HEK293 (cell line): ENCODE results near the gene TTC23.

Experiments used
- CTCF ChIA-PET: fragments of 350-600 bp; formaldehyde crosslinking; extraction: SDS; loops from one replicate; lab custom pipeline; 2021; ENCODE audit warnings: antibody characterized with exemption; lab: Yijun Ruan, JAX
- POLR2A ChIA-PET: fragments of 300-600 bp; formaldehyde crosslinking; extraction: SDS; loops from one replicate; lab custom pipeline; 2020; ENCODE audit warnings: antibody characterized with exemption, inconsistent platforms; lab: Yijun Ruan, JAX
- H3K27ac ChIP-seq: fragments of 200-500 bp; sonication (Bioruptor generic); 2 replicates; pipeline ENCODE4 v1.5.1; 2014; ENCODE audit warnings: low read depth, low read length, control low read depth, inconsistent platforms; ENCODE audit errors: extremely low read depth
- H3K36me3 ChIP-seq, 2 experiments: fragments of 200-500 bp in 1 of 2; sonication (Bioruptor generic) in 1 of 2; 1 replicate in 1 of 2; 2 replicates in 1 of 2; pipeline ENCODE4 v1.5.1; 2014 to 2017; ENCODE audit warnings: inconsistent platforms in 2 of 2, low read length in 2 of 2; ENCODE audit not compliant: control insufficient read depth in 2 of 2, insufficient read depth in 1 of 2
- H3K4me1 ChIP-seq: fragments of 200-500 bp; sonication (Bioruptor generic); 2 replicates; pipeline ENCODE4 v1.5.1; 2014; ENCODE audit warnings: mild to moderate bottlenecking, low read length, inconsistent platforms; ENCODE audit not compliant: control insufficient read depth, insufficient read depth
- H3K4me3 ChIP-seq: 2 replicates; pipeline ENCODE4 v1.5.1; 2011; ENCODE audit warnings: low read depth, mild to moderate bottlenecking, control low read depth, low read length, moderate library complexity
- H3K9me3 ChIP-seq: fragments of 200-500 bp; sonication (Bioruptor generic); 2 replicates; pipeline ENCODE4 v1.5.1; 2014; ENCODE audit warnings: low read depth, low read length, inconsistent platforms; ENCODE audit not compliant: control insufficient read depth, insufficient read depth
- BCL11A ChIP-seq: fragments of 450-650 bp; formaldehyde crosslinking; IDR thresholded peaks from 2 replicates; pipeline ENCODE4 v1.5.1; 2016; ENCODE audit warnings: low read depth, missing biosample characterization, missing genetic modification characterization
- INSM2 ChIP-seq: fragments of 450-650 bp; formaldehyde crosslinking; IDR thresholded peaks from 2 replicates; pipeline ENCODE4 v1.5.1; 2016; ENCODE audit warnings: missing biosample characterization, missing genetic modification characterization
- OVOL3 ChIP-seq: fragments of 450-650 bp; formaldehyde crosslinking; IDR thresholded peaks from 2 replicates; pipeline ENCODE4 v1.5.1; 2016; ENCODE audit warnings: missing biosample characterization, missing genetic modification characterization
- REPIN1 ChIP-seq: fragments of 450-650 bp; formaldehyde crosslinking; IDR thresholded peaks from 2 replicates; pipeline ENCODE4 v1.5.1; 2017; ENCODE audit warnings: missing biosample characterization, missing genetic modification characterization, low read depth
- TCF7L2 ChIP-seq: IDR thresholded peaks from 2 replicates; pipeline ENCODE4 v1.6.1; 2011; ENCODE audit warnings: low read depth, mild to moderate bottlenecking, inconsistent platforms, low read length, moderate library complexity, borderline replicate concordance
- ZBTB6 ChIP-seq: fragments of 450-650 bp; formaldehyde crosslinking; IDR thresholded peaks from 2 replicates; pipeline ENCODE4 v1.5.1; 2017; ENCODE audit warnings: missing biosample characterization, missing genetic modification characterization
- ZEB2 ChIP-seq: fragments of 450-650 bp; formaldehyde crosslinking; IDR thresholded peaks from 2 replicates; pipeline ENCODE4 v1.5.1; 2016; ENCODE audit warnings: missing biosample characterization, missing genetic modification characterization
- ZFP69B ChIP-seq: fragments of 450-650 bp; formaldehyde crosslinking; IDR thresholded peaks from 2 replicates; pipeline ENCODE4 v1.5.1; 2016; ENCODE audit warnings: missing biosample characterization, missing genetic modification characterization
- ZNF121 ChIP-seq: fragments of 450-650 bp; formaldehyde crosslinking; IDR thresholded peaks from 2 replicates; pipeline ENCODE4 v1.5.1; 2016; ENCODE audit warnings: missing biosample characterization, missing genetic modification characterization
- ZNF16 ChIP-seq: fragments of 450-650 bp; formaldehyde crosslinking; IDR thresholded peaks from 2 replicates; pipeline ENCODE4 v1.5.1; 2016; ENCODE audit warnings: low read depth, missing biosample characterization, missing genetic modification characterization
- ZNF19 ChIP-seq: fragments of 450-650 bp; formaldehyde crosslinking; IDR thresholded peaks from 2 replicates; pipeline ENCODE4; 2016; ENCODE audit warnings: missing biosample characterization, missing genetic modification characterization, low read depth
- ZNF211 ChIP-seq: fragments of 450-650 bp; formaldehyde crosslinking; IDR thresholded peaks from 2 replicates; pipeline ENCODE4 v1.5.1; 2016; ENCODE audit warnings: low read depth, missing biosample characterization, missing genetic modification characterization
- ZNF223 ChIP-seq: fragments of 450-650 bp; formaldehyde crosslinking; IDR thresholded peaks from 2 replicates; pipeline ENCODE4 v1.5.1; 2016; ENCODE audit warnings: missing biosample characterization, missing genetic modification characterization
- ZNF266 ChIP-seq: fragments of 450-650 bp; formaldehyde crosslinking; IDR thresholded peaks from 2 replicates; pipeline ENCODE4 v1.5.1; 2016; ENCODE audit warnings: missing biosample characterization, missing genetic modification characterization, low read depth
- ZNF341 ChIP-seq: fragments of 450-650 bp; formaldehyde crosslinking; IDR thresholded peaks from 2 replicates; pipeline ENCODE4; 2016; ENCODE audit warnings: low read depth, missing biosample characterization, missing genetic modification characterization
- ZNF433 ChIP-seq: fragments of 450-650 bp; formaldehyde crosslinking; IDR thresholded peaks from 2 replicates; pipeline ENCODE4 v1.5.1; 2016; ENCODE audit warnings: missing biosample characterization, missing genetic modification characterization, low read depth
- ZNF510 ChIP-seq: fragments of 450-650 bp; formaldehyde crosslinking; IDR thresholded peaks from 2 replicates; pipeline ENCODE4 v1.5.1; 2018; ENCODE audit warnings: mild to moderate bottlenecking, missing genetic modification characterization, missing biosample characterization; ENCODE audit not compliant: insufficient replicate concordance
- ZNF514 ChIP-seq: fragments of 450-650 bp; formaldehyde crosslinking; IDR thresholded peaks from 2 replicates; pipeline ENCODE4 v1.5.1; 2016; ENCODE audit warnings: missing biosample characterization, missing genetic modification characterization
- ZNF629 ChIP-seq: fragments of 450-650 bp; formaldehyde crosslinking; IDR thresholded peaks from 2 replicates; pipeline ENCODE4 v1.5.1; 2017; ENCODE audit warnings: missing biosample characterization, missing genetic modification characterization
- ZNF76 ChIP-seq: fragments of 450-650 bp; formaldehyde crosslinking; IDR thresholded peaks from 2 replicates; pipeline ENCODE4; 2016; ENCODE audit warnings: low read depth, missing biosample characterization, missing genetic modification characterization, borderline replicate concordance
- ZNF792 ChIP-seq: fragments of 450-650 bp; formaldehyde crosslinking; IDR thresholded peaks from 2 replicates; pipeline ENCODE4 v1.5.1; 2016; ENCODE audit warnings: missing biosample characterization, missing genetic modification characterization
- ZNF830 ChIP-seq: fragments of 450-650 bp; IDR thresholded peaks from 2 replicates; pipeline ENCODE4 v1.5.0; 2018; ENCODE audit warnings: missing biosample characterization, missing genetic modification characterization, low read depth, mild to moderate bottlenecking, moderate library complexity
- TF ChIP-seq, protein P1 (sequence below): IDR thresholded peaks from 2 replicates; pipeline ENCODE4 v1.6.1; 2011; ENCODE audit warnings: mild to moderate bottlenecking, low read depth, low read length, borderline replicate concordance
- TF ChIP-seq, protein P2 (sequence below): fragments of 450-650 bp; formaldehyde crosslinking; IDR thresholded peaks from 2 replicates; pipeline ENCODE4 v1.5.1; 2016; ENCODE audit warnings: missing biosample characterization, missing genetic modification characterization

The TTC23 gene

GRCh38 chr15:99132122-99132521, 117.3 kb downstream of the TTC23 start (continued):
- TF ChIP-seq ZBTB6 (tag by site-specific recombination) (no peak), ZNF211 (tag by site-specific recombination) (no peak)

GRCh38 chr15:99131441-99132023, 117.8 kb downstream of the TTC23 start:
- CTCF ChIA-PET, result no interaction called here
- no peak overlapping the region for H3K27ac ChIP-seq
- peaks cover 2 to 75% of the 10 kb centered on the region in 2 experiments; a peak in 1 of 3 replicates for H3K36me3 ChIP-seq
- no peaks in the 10 kb centered on the region for H3K9me3 ChIP-seq
- peaks cover 10% of the 10 kb centered on the region for H3K4me1 ChIP-seq
- H3K4me3 ChIP-seq, result no peak overlapping the region
- POLR2A ChIA-PET, result no interaction called here
- TF ChIP-seq ZNF223 (tag by site-specific recombination), result no peak
- no peak for TF ChIP-seq OVOL3 (tag by site-specific recombination)
- TF ChIP-seq TCF7L2, result no peak
- TF ChIP-seq ZNF830 (tag by site-specific recombination), result no peak
- TF ChIP-seq ZEB2, result no peak
- no peak for TF ChIP-seq ZNF433

DNA sequence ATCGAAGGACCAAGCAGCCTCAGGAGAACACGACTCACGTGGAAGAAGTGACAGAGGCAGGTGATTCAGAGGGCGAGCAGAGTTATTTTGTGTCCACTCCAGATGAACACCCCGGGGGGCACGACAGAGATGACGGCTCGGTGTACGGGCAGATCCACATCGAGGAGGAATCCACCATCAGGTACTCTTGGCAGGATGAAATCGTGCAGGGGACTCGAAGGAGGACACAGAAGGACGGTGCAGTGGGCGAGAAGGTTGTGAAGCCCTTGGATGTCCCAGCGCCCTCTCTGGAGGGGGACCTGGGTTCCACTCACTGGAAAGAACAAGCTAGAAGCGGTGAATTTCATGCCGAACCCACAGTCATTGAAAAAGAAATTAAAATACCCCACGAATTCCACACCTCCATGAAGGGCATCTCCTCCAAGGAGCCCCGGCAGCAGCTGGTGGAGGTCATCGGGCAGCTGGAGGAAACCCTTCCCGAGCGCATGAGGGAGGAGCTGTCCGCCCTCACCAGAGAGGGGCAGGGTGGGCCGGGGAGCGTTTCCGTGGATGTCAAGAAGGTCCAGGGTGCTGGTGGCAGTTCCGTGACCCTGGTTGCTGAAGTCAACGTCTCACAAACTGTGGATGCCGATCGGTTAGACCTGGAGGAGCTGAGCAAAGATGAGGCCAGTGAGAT, 118.5 kb downstream of the TTC23 start:
- ChIA-PET POLR2A (no interaction called here), CTCF (no interaction called here)
- Histone ChIP-seq H3K9me3 (no peaks in the 10 kb centered on the region), H3K4me3 (no peak overlapping the region), H3K4me1 (peaks cover 10% of the 10 kb centered on the region), H3K36me3 (peaks cover 0 to 77% of the 10 kb centered on the region in 2 experiments; a peak in 1 of 3 replicates), H3K27ac (no peak overlapping the region)
- TF ChIP-seq, protein P1, sequence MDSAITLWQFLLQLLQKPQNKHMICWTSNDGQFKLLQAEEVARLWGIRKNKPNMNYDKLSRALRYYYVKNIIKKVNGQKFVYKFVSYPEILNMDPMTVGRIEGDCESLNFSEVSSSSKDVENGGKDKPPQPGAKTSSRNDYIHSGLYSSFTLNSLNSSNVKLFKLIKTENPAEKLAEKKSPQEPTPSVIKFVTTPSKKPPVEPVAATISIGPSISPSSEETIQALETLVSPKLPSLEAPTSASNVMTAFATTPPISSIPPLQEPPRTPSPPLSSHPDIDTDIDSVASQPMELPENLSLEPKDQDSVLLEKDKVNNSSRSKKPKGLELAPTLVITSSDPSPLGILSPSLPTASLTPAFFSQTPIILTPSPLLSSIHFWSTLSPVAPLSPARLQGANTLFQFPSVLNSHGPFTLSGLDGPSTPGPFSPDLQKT, result no peak
- TF ChIP-seq, protein P2, sequence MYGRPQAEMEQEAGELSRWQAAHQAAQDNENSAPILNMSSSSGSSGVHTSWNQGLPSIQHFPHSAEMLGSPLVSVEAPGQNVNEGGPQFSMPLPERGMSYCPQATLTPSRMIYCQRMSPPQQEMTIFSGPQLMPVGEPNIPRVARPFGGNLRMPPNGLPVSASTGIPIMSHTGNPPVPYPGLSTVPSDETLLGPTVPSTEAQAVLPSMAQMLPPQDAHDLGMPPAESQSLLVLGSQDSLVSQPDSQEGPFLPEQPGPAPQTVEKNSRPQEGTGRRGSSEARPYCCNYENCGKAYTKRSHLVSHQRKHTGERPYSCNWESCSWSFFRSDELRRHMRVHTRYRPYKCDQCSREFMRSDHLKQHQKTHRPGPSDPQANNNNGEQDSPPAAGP (tag by site-specific recombination), result no peak
- TF ChIP-seq REPIN1 (tag by site-specific recombination), result no peak
- no peak for TF ChIP-seq ZNF266 (tag by site-specific recombination)
- TF ChIP-seq ZFP69B (tag by site-specific recombination), result no peak
- TF ChIP-seq ZNF629 (tag by site-specific recombination), result no peak
- TF ChIP-seq ZNF19 (tag by site-specific recombination), result no peak
- TF ChIP-seq ZNF16 (tag by site-specific recombination), result no peak
- TF ChIP-seq ZNF121 (tag by site-specific recombination), result no peak
- no peak for TF ChIP-seq ZNF341
- TF ChIP-seq ZNF792, result no peak
- TF ChIP-seq ZNF514, result no peak
- TF ChIP-seq ZNF510 (tag by site-specific recombination), result no peak
- TF ChIP-seq ZNF76 (tag by site-specific recombination), result no peak
- no peak for TF ChIP-seq ZBTB6 (tag by site-specific recombination)
- no peak for TF ChIP-seq BCL11A (tag by site-specific recombination)
- no peak for TF ChIP-seq INSM2
